ENCODE data around the gene CYP3A5.
"Not testable (repeated sequence)": the region's sequence is repeated elsewhere in the genome, so short reads cannot be mapped to it uniquely, and the experiment has no call there.

CYP3A5 gene

GRCh38 chr7:99685129-99685758 is 5.4 kb upstream of the CYP3A5 start:
- DNase-seq = no peak

- DNase-seq = no peak
Measured at GRCh38 chr7:99679032-99679399, 780 bp downstream of the CYP3A5 start.

GRCh38 chr7:99677648-99678045 is 2.1 kb downstream of the CYP3A5 start:
- DNase-seq = no peak

- DNase-seq = no peak
Measured at GRCh38 chr7:99677013-99677647, 2.7 kb downstream of the CYP3A5 start.

- no peak for DNase-seq
Measured at GRCh38 chr7:99674995-99675742, 4.6 kb downstream of the CYP3A5 start.

GRCh38 chr7:99672573-99672972 is 7.2 kb downstream of the CYP3A5 start:
- no peak for DNase-seq

GRCh38 chr7:99669782-99670181 is 10.0 kb downstream of the CYP3A5 start:
- no peak for DNase-seq

- DNase-seq = no peak
Measured at GRCh38 chr7:99668541-99668940, 11.3 kb downstream of the CYP3A5 start.

GRCh38 chr7:99667179-99667578 is 12.6 kb downstream of the CYP3A5 start:
- no peak for DNase-seq

- DNase-seq = no peak
Measured at GRCh38 chr7:99666013-99666395, 13.8 kb downstream of the CYP3A5 start.

- no peak for DNase-seq
Measured at GRCh38 chr7:99665312-99666012, 14.3 kb downstream of the CYP3A5 start.

GRCh38 chr7:99657879-99658278 is 21.9 kb downstream of the CYP3A5 start:
- not testable (repeated sequence) for DNase-seq

GRCh38 chr7:99654626-99655025 is 25.2 kb downstream of the CYP3A5 start:
- DNase-seq = not testable (repeated sequence)

GRCh38 chr7:99653754-99654153 is 26.0 kb downstream of the CYP3A5 start:
- no peak for DNase-seq

GRCh38 chr7:99653269-99653668 is 26.5 kb downstream of the CYP3A5 start:
- not testable (repeated sequence) for DNase-seq

- DNase-seq = no peak
Measured at GRCh38 chr7:99652671-99653070, 27.1 kb downstream of the CYP3A5 start.

- no peak for DNase-seq
Measured at GRCh38 chr7:99651290-99651689, 28.5 kb downstream of the CYP3A5 start.

GRCh38 chr7:99648843-99649242 is 31.0 kb downstream of the CYP3A5 start:
- no peak for DNase-seq

- DNase-seq = no peak
Measured at GRCh38 chr7:99645590-99645989, 34.2 kb downstream of the CYP3A5 start.

GRCh38 chr7:99644431-99644830 is 35.4 kb downstream of the CYP3A5 start:
- no peak for DNase-seq

GRCh38 chr7:99643464-99643863 is 36.3 kb downstream of the CYP3A5 start:
- DNase-seq = no peak

GRCh38 chr7:99642027-99642426 is 37.8 kb downstream of the CYP3A5 start:
- no peak for DNase-seq

GRCh38 chr7:99639267-99639666 is 40.5 kb downstream of the CYP3A5 start:
- no peak for DNase-seq

GRCh38 chr7:99638731-99639130 is 41.1 kb downstream of the CYP3A5 start:
- DNase-seq = no peak

Data from NCI-H524 treated with DMSO at 0.1 percent for 48 hours (cell line).